GM12875 (cell line): ENCODE results near the gene OR2AE1.

ENCODE experiments used
- H3K4me3 ChIP-seq: one replicate; pipeline ENCODE4 v1.5.1; 2011; ENCODE audit warnings: low read depth, low read length, control low read depth
- TF ChIP-seq, protein P1 (sequence below): IDR thresholded peaks from 2 replicates; pipeline ENCODE4 v1.5.1; 2011; ENCODE audit warnings: low read depth, mild to moderate bottlenecking, control low read depth, inconsistent platforms, low read length, moderate library complexity, borderline replicate concordance; ENCODE audit not compliant: insufficient read depth

The OR2AE1 gene, protein sequence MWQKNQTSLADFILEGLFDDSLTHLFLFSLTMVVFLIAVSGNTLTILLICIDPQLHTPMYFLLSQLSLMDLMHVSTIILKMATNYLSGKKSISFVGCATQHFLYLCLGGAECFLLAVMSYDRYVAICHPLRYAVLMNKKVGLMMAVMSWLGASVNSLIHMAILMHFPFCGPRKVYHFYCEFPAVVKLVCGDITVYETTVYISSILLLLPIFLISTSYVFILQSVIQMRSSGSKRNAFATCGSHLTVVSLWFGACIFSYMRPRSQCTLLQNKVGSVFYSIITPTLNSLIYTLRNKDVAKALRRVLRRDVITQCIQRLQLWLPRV

GRCh38 chr7:99876933-99877332 is at the start of gene OR2AE1:
Gene OR2AE1 (minus strand): TSS chr7:99877033. CDS start chr7:99877033, 0 bp downstream.
- TF ChIP-seq, protein P1, sequence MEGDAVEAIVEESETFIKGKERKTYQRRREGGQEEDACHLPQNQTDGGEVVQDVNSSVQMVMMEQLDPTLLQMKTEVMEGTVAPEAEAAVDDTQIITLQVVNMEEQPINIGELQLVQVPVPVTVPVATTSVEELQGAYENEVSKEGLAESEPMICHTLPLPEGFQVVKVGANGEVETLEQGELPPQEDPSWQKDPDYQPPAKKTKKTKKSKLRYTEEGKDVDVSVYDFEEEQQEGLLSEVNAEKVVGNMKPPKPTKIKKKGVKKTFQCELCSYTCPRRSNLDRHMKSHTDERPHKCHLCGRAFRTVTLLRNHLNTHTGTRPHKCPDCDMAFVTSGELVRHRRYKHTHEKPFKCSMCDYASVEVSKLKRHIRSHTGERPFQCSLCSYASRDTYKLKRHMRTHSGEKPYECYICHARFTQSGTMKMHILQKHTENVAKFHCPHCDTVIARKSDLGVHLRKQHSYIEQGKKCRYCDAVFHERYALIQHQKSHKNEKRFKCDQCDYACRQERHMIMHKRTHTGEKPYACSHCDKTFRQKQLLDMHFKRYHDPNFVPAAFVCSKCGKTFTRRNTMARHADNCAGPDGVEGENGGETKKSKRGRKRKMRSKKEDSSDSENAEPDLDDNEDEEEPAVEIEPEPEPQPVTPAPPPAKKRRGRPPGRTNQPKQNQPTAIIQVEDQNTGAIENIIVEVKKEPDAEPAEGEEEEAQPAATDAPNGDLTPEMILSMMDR, result no peak
- H3K4me3 ChIP-seq, result no peak within 1 kb of the TSS

DNA sequence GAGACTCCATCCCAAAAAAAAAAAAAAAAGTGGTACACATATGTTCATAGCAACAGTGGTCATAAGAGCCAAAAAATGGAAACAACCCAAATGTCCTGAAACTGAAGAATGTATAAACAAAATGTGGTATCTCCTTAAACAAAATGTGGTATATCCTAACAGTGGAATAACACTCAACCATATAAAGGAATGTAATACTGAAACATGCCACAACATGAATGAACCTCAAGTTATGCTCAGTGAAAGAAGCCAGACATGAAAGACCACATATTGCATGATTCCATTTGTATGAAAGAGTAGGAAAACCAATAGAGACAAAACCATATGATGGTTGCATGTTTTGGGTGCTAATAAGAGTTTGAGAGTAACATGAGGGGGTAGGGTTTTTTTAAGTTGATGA is 49.5 kb upstream of the OR2AE1 start:
- H3K4me3 ChIP-seq, result no peak overlapping the region

GRCh38 chr7:99923200-99923599 is 46.4 kb upstream of the OR2AE1 start:
- TF ChIP-seq, protein P1, result no peak
- no peak overlapping the region for H3K4me3 ChIP-seq

More for the DNA sequence above, 49.5 kb upstream of the OR2AE1 start:
- TF ChIP-seq, protein P1, result no peak

GRCh38 chr7:99920149-99920548 is 43.3 kb upstream of the OR2AE1 start:
- TF ChIP-seq, protein P1, result no peak
- H3K4me3 ChIP-seq, result peak overlapping the region; percentile 86

GRCh38 chr7:99919814-99920112 is 42.9 kb upstream of the OR2AE1 start:
- TF ChIP-seq, protein P1, result no peak
- peak overlapping the region; percentile 86 for H3K4me3 ChIP-seq

- TF ChIP-seq, protein P1, result peak; percentile 25; the same call in 1 of the 2 replicates
- peak within 1 kb of the TSS; percentile 86 for H3K4me3 ChIP-seq
Observed at GRCh38 chr7:99918959-99919813, 42.4 kb upstream of the OR2AE1 start, which contains the start of gene TRIM4. Gene TRIM4 (minus strand): TSS chr7:99919530. CDS start chr7:99919401, 129 bp downstream.

DNA sequence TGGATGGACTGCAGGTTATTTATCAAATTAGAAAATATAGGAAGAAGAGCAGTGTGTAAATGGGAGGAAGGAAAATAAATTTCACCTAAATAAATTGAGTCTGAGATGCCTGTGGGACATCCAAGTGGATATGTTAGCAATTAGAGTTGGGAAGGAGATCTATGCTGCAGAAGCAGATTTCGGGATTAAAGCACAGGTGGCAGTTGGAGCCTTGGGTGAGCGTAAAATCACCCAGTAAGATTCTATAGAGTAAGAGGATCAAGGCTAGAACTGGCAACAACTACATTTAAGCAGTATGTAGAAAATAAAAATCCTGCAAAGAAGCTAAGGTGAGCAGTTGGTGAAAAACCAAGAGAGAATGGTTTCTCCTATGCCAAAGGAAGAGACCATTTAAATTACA is 34.1 kb upstream of the OR2AE1 start:
- H3K4me3 ChIP-seq, result no peak overlapping the region
- TF ChIP-seq, protein P1, result no peak
